ENCODE measurements around the gene LRRC46.

- TF ChIP-seq CTCF (conservative IDR thresholded peaks at IDR 0.05; ENCODE audit: low read depth, low read length): no peak
- TF ChIP-seq EZH2 (IDR thresholded peaks at IDR 0.05; ENCODE audit: low read length, unreplicated experiment): no peak
Measured at GRCh38 chr17:47869114-47869513, 37.6 kb downstream of the LRRC46 start.

Measured in PC-3 (cell line).